Measurements from ENCODE around the gene DHX9.

Gene DHX9

GRCh38 chr1:182839209-182840066, at the start of gene DHX9:
TSS of gene DHX9 (plus strand) at chr1:182839347. CDS start at chr1:182842567, 3,220 bp downstream.
- DNase-seq, result peak; percentile 93

- no peak for DNase-seq
Observed at GRCh38 chr1:182791281-182792179, 47.6 kb upstream of the DHX9 start.

DNA sequence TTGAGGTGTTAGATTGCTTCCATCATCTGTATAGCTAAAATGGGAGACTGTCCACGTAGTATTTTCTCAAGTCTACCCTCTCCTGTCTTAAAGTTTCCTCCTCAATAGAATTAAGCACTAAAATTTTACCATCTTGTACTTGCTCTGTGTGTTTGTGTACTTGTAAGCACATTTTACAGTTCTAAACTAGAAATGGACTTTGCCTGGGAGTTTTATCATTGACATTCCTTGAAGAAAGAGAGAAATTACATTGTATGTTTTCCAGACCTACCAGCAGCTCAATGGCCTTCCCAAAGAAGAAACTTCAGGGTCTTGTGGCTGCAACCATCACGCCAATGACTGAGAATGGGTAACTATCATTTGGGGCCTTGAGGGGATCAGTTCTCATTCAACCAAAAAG, 45.1 kb upstream of the DHX9 start:
- DNase-seq, result no peak

- DNase-seq, result no peak
Observed at GRCh38 chr1:182794676-182795201, 44.4 kb upstream of the DHX9 start.

DNA sequence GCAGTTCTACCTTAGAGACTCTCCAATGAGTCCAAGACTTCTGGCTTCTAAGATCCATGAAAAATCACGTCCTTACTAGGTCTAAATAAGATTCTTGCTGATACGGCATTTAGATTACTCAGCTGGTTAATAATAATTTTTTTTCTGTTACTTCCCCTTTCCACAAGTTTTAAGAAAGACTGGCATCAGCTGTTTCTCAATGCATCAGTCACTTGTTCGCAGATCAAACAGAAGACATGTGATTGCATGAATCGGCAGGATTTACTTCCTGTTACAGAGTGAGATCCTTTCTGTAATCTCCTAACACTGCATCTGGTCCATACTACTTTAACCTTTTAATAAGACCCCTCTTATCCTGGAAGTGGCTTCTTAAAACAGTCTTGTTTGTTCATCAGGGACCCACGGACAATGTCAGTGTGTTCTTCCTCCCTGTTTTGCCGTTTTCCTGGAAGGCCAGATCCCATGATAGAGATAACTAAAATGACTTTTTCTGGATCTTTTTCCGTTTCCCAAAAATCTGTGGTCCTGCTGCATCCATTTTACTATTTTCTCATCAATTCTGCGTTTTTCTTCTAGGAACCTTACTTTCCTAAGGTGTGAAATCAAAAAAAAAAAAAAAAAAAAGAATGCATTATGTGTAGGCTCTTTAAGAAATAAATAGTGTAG, 43.5 kb upstream of the DHX9 start:
- DNase-seq, result no peak

DNA sequence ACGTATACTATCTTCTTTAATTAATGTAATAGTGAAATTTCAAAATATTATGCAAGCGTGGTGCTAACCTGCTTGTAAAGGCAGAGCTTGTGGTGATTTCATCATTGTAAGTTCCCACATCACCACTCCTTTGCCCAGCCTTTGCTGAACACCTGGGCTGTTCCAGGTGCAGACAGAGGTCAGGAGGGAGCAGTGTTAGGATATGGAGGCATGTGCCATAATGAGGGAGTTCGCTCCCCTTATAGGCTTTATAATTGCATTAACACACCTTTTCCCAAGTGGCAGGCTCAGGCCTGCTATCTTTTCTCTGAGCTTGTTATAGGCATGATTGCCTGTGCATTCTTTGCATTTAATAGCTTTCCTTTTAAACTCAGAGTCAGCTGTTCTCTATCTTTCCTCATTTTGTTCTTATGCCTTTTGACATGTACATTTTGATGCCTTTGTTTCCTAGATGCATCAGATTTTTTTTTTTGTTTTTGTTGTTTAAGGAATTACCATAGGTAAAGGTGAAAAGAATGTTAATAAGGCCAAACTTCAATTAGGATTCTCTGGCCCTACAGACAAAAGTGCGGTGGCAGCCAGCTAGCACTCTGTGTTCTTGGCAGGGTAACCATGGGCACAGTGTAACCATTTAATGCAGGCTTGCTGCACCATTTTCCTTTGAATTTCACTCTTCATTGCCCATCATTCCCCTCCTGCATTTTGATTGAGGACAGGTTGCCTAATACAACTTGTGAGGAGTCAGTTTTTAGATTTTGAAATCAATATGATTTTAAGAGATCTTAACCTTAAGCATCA, 36.9 kb upstream of the DHX9 start:
- DNase-seq, result no peak

GRCh38 chr1:182803846-182804245, 35.3 kb upstream of the DHX9 start:
- DNase-seq, result no peak

DNA sequence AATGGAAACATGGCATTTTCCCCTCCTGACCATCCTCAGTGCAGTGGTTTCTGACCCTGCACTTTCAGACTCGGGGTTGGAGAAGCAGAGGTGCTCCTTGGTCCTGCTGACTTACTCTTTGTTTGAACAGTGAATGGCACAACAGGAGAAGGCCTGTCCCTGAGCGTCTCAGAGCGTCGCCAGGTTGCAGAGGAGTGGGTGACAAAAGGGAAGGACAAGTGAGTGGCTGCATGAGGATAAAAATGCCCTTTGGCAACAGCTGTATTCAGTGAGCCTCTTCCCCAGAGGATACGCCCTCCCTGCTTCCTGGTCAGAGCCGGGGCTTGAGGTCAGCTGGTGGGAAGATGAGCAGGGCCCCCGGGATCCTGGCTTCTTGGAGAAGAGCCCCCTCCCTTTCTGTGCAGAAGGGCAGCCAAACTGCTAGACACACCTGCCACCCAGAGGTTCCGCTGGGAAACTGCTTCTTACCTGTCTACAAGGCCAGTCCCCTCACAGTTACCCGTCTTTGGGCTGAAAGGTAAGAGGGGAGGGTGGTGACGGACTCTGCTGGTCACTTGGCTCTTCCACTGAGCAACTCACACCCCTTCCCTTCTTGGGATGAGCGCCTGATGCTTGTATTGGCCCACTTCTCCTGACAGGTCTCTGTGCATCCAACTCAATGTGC, 33.0 kb upstream of the DHX9 start:
- DNase-seq, result no peak

GRCh38 chr1:182807907-182808306, 31.2 kb upstream of the DHX9 start:
- DNase-seq, result no peak

GRCh38 chr1:182809414-182809957, 29.7 kb upstream of the DHX9 start:
- no peak for DNase-seq

DNA sequence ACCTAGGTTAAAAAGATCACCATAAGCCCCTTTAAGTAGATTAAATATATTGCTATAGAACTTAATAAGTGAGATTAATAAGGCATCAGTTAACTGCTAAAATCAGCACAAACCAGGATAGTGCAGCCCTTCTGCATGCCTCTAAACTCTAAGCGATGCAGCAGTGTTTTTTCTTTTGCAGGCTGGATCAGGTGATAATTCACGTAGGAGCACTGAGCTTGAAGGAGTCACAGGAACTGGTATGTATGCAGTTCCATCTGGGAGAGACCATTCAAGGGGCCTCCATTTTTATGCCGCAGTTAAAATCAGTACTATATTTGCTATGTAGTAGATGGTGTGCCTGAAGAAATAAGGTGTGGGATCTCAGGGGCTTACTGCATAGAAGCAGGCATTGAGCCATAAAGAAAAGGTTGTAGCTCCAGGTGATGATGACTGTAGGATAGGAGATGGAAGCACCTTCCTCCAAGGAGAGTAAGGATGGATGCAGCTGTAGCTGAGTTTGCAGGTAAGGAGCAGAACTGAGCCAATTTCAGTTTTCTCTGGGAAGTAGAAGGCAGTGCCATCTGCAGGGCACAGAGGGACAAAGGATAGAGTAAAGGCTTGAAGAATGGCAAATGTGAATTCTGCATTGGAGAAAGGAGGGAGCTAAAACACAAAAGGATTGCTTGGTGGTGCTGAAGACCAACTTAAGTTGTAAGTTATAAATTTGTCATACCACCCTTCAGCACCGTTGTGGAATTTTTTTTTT, 27.0 kb upstream of the DHX9 start:
- no peak for DNase-seq

DNA sequence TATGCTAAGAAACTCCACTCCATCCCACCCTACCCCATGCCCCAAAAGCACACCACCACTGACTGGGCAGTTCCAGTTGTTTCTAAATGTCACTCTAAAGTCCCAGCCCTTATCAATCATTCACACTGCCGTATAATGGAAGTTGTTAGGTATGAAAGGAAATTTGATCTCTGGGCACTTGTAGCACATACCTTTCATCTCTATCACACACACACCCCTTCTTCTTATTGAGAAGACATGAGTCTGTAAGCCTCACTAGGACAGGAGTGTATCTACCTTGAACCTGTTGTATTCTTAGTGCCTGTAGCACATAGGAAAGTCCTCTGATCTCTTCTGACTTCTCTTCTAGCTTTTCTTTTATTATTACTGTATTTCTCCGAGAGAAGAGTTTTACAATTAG, 22.3 kb upstream of the DHX9 start:
- DNase-seq, result no peak

GRCh38 chr1:182817802-182818201, 21.3 kb upstream of the DHX9 start:
- no peak for DNase-seq

DNA sequence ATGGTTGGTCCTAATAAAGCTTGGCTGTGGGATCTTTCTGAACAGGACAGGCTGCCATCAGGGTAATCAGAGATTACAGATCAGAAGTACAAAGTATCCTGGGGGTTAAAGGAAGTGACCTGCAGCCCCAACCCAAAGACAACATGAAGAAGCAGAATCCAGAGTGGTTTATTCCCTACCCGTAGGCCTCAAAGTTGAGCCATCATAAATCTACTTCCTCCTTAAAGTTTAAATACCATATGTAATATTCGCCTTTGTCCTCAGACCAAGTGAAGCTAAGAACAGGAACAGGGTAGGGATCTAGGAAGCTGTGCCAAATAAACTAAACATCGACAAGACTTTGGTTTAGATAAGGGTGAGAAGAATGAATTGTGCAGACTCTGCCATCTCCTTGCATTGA, 15.9 kb upstream of the DHX9 start:
- DNase-seq, result no peak

GRCh38 chr1:182826892-182827291, 12.3 kb upstream of the DHX9 start:
- DNase-seq, result no peak

- no peak for DNase-seq
Observed at GRCh38 chr1:182829285-182829932, 9.7 kb upstream of the DHX9 start.

- no peak for DNase-seq
Observed at GRCh38 chr1:182833271-182833670, 5.9 kb upstream of the DHX9 start.

- no peak for DNase-seq
Observed at GRCh38 chr1:182834326-182834725, 4.8 kb upstream of the DHX9 start.

DNA sequence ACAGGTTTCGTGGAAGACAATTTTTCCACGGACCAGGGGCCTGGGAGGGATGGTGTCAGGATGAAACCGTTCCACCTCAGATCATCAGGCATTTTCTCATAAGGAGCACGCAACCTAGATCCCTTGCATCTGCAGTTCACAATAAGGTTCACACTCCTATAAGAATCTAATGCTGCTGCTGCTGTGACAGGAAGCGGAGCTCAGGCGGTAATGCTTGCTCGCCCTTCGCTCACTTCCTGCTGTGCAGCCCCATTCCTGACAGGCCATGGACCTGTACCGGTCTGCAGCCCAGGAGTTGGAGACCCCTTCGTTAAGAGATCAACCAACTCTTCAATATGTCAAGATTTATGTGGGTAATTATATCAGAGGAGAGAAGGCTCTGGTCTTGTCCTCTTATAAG, 3.3 kb upstream of the DHX9 start:
- DNase-seq, result no peak

DNA sequence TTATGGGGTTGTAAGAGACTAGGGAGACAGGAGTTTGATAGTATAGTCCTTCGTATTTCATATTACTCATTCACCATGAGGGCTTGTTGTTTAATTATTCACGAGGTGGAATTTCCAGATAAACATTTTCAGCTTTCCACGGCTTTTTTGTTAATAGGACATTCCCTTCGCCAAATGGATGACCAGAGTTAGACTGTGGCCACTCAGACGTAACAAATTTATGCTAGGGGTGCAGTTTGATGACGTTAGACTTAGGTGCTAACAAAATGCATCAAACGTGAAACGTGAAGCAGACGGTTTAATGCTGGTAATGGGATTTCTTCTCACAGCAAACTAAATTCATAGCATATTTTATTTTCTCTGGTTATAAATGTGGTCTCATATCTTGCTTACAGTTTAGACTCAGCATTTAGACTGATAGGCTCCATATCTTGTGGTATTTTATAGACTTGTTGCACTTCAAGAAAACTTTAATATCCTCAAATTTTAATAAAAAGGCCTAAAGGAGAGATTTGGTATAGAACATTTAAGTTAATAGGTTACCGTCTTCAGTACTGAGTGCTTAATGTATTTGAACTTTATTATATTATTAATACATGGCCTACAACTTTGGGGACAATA, 2.3 kb downstream of the DHX9 start:
- DNase-seq, result no peak
